22Rv1 (cell line): Measurements from ENCODE around the gene NRXN3.

Experiments
- ZFX ChIP-seq: fragments of 450-650 bp; IDR thresholded peaks from 2 replicates; pipeline ENCODE4 v1.6.1; 2017; ENCODE audit warnings: antibody characterized with exemption, borderline replicate concordance
- TF ChIP-seq, protein P1 (sequence below): fragments of 450-650 bp; IDR thresholded peaks from 2 replicates; pipeline ENCODE4 v1.5.1; 2017; ENCODE audit warnings: mild to moderate bottlenecking

DNA sequence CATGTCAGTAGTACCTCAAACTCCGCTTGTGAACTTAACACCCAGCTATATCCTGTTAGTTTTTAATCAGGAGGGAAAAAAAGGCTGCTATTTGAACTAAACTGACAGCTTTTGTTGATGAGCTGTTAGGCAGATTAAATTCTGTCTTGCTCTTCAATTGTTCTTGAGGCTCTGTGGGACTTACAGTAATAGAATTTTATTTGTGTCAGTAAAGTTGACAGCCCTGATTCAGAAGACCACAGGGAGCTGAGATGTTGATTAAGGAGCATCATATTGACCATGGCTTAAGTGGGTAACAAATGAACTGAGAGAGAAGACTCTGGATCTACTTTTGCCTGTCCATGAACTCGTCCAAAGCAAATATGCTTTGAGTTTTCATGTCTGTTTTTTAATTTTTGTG lies 1418.2 kb downstream of the NRXN3 start:
- TF ChIP-seq, protein P1, sequence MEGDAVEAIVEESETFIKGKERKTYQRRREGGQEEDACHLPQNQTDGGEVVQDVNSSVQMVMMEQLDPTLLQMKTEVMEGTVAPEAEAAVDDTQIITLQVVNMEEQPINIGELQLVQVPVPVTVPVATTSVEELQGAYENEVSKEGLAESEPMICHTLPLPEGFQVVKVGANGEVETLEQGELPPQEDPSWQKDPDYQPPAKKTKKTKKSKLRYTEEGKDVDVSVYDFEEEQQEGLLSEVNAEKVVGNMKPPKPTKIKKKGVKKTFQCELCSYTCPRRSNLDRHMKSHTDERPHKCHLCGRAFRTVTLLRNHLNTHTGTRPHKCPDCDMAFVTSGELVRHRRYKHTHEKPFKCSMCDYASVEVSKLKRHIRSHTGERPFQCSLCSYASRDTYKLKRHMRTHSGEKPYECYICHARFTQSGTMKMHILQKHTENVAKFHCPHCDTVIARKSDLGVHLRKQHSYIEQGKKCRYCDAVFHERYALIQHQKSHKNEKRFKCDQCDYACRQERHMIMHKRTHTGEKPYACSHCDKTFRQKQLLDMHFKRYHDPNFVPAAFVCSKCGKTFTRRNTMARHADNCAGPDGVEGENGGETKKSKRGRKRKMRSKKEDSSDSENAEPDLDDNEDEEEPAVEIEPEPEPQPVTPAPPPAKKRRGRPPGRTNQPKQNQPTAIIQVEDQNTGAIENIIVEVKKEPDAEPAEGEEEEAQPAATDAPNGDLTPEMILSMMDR = no peak
- no peak for TF ChIP-seq ZFX
